NCI-H460 (cell line): Measurements from ENCODE around the gene C11orf21. TPM values are rescaled to one million over a fixed set of nuclear protein-coding genes. Genes with fewer than 3 reads are reported as not detected.

Experiments
- DNase-seq: peaks from one replicate; pipeline ENCODE4 v3.0.0-alpha.2; 2016; ENCODE audit warnings: low read depth; ENCODE audit errors: extremely low read depth
- total RNA-seq: library from RNA; depleted of rRNA; stranded (reverse); fragments of >200 nt; shearing (Covaris generic); gene quantifications from 2 replicates; pipeline ENCODE4 v1.2.3, GENCODE V29; 2014

Gene C11orf21
- total RNA-seq, 1 experiment from 2014 or later = not detected

- no peak for DNase-seq
These were observed 39.2 kb downstream of the C11orf21 start for GRCh38 chr11:2262301-2263070.

- DNase-seq = no peak
These were observed 40.1 kb downstream of the C11orf21 start for GRCh38 chr11:2261436-2262230.

DNA sequence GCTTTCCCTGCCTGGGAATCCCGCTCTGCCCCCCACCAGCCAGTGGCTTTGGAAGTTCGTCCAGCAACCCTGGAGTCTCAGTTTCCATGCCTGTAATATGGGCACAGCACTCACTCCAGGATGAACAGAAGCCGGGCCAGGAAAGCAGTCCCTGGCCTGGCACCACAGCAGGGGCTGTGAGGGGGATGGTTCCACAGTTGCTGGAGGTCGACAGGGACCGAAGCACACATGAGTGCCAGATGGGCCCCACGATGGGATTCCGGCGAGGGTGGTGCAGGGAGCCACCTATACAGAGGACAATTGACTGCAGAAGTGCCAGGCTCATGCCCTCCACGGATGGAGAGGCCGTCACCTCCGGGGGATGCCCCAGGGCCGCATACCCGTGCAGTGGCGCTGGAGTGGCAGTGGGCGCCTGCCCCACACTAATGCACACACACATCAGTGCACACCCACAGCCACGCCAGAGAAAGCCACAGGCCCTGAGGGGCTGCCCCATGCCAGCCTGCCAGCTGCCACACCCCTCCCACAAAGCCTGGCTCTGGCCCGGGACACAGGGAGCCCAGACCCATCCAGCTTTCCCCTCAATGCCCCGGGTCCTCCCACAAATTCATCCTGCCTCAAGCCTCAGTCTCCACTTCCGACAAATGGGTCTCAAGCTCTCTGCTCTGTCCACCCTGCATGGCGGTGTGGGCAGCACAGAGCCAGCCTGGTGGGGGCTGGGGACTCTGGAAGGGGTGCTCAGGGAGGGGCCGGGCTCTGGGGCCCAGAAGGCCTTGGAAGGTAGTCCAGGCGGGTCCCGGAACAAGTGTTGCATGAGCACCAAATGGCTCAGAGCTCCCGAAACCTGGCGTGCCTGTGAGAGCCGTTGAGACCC, 41.0 kb downstream of the C11orf21 start:
- no peak for DNase-seq

DNA sequence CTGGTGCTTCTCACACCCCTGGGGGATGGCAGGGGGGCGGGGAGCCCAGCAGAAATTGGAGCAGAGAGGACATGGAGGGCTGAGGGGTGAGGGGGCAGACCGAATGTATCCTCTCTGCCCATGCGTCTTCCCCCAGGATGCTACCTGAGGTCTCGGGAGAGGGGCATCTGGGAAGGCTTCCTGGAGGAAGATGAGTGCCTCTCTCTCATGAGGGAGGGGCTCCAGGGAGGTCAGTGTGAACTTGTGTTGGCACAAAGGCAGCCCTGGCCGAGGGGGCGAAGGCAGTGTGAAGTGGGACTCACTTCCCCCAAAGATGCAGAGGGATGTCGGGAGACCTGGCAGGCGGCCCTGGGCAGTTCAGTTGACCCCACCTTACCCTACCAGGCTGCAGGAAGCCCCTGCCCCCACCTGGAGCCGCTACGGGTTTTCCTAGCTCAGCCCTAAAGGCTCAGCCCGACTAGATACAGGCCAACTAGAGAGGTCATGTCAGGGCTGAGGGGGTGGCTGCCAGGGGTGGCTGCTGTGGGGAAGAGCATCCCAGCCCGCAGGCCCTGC, 41.7 kb downstream of the C11orf21 start:
- DNase-seq = no peak

- no peak for DNase-seq
These were observed 42.3 kb downstream of the C11orf21 start for GRCh38 chr11:2259466-2259830.

- DNase-seq = no peak
These were observed 42.9 kb downstream of the C11orf21 start for GRCh38 chr11:2258501-2259465.

DNA sequence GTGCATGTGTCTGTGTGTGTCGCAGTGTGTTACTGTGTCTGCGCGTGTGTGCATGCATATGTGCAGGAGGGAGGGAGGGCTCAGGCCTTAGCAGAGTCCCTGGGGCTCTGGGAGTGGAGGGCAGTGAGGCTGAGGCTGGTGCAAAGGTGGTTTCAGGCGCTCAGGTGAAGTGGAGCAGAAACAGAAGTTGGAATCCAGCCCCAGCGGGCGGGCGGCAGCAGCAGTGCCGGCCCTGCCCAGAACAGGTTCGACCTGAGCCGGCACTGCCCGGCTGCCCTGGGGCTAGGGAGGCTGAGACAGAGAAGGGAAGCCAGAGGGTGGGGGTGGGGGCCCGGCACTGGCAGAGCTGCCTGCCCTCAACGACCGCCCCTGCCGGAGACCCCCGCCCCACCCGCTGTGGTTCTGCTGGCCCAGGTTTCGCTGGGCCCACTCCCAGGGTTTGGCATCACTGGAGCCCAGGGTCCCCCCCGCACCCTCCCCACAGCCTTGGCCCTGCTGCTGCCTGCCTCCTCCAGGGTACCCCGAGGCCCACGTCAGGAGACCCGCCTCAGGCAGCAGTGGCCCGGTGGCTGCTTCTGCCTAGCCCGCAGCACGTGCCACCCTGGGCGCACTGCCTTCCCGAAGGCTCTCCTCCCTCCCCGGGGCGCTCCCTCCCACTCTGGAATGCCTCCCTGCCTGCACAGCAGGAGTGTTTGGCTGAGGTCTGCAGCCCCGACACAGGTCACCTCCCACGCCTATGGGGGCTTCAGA, 44.6 kb downstream of the C11orf21 start:
- no peak for DNase-seq

DNA sequence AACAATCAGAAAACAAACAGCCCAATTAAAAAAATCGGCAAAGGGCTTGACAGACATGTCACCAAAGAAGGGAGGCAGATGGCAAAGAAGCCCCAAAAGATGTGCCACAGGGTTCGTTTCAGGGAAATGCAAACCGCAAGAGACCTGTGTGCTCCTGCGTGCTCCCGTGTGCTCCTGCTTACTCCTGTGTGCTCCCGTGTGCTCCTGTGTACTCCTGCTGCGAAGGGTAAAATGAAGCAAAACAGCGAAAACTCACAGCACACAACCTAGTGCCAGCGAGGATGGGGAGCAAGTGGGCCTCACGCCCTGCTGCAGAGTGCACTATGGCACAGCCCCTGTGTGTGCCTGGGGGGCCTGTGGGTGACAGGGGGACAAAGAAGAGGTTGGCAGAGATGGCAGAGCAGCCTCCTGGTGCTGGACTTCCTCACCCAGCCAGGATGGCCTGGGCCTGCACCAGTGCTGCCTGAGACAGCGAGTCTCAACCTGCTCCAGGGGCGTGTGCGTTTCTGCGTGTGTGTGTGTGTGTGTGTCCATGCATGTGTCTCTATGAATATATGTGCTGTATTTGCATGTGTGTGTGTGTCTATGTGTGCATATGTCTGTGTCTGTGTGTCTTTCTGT, 45.3 kb downstream of the C11orf21 start:
- DNase-seq = no peak

GRCh38 chr11:2252018-2252417, 49.7 kb downstream of the C11orf21 start:
- no peak for DNase-seq

GRCh38 chr11:2251138-2251537, 50.6 kb downstream of the C11orf21 start:
- no peak for DNase-seq

DNA sequence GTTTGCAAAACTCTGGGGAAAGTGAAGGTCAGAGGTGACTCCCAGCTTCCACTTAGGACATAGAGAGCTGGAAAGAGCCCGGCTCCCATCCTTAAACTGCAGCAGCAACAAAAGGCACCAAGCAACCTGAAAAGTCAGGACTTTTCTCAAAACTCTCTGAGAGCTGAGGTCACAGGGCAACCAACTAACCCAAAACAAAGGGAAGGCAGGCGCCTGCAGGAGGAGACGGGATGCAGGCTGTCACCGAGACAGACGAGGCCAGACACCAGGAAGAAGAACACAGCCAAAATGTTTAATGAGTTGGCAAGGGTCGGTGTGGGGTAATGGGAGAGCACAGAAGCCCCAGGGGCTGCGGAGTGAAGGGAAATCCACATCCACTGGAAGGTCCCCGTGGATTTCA, 51.2 kb downstream of the C11orf21 start:
- no peak for DNase-seq

GRCh38 chr11:2250041-2250440, 51.7 kb downstream of the C11orf21 start:
- no peak for DNase-seq

- DNase-seq = no peak
These were observed 52.4 kb downstream of the C11orf21 start for GRCh38 chr11:2249189-2249916.

GRCh38 chr11:2248762-2249161, 53.0 kb downstream of the C11orf21 start:
- DNase-seq = no peak

DNA sequence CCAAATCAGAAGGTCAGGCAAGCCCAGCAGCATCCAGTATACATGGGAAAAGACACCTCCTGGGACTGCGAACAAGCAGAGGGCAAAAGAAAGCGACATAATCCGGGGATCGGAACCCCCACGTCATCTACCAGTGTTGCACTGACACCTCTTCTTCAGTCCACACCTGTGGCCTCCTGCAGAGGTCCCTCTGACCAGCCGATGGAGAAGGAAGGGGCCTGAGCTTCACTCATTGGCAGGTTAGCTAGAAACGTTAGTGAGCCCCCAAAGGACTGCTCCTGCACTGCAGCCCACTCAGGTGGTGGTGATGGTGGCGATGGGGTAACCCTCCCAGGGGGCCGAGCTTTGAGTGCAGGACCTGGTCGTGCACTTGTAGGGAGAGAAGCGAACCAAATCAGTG, 53.5 kb downstream of the C11orf21 start:
- DNase-seq = no peak

DNA sequence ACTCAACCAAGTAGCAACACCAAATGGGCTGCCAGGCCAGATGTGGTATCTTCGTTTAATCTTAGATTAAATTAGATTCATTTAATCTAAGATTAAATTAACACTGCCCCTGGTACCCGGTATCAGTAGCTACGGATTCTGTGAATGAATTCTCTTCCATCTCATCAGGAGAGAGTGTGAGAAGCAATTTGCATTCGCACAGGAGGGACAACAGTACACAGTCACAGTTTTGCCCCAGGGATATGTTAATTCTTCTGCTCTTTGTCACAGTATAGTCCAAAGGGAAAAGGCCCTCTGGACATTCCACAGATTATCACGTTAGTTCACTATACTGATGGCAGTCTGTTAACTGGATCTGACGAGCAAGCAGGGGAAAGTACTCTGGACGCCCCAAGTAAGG, 54.2 kb downstream of the C11orf21 start:
- DNase-seq = no peak
